Measurements from ENCODE around the gene INAVA.

INAVA gene

GRCh38 chr1:200907611-200908097, 13.0 kb downstream of the INAVA start:
- Histone ChIP-seq H3K4me2 (ENCODE audit: insufficient read depth, low read length) (no peak overlapping the region), H3K4me1 (ENCODE audit: insufficient read depth, low read length) (peaks cover 17% of the 10 kb centered on the region), H3K27me3 (ENCODE audit: insufficient read depth, low read length, poor library complexity) (no peaks in the 10 kb centered on the region), H4K20me1 (ENCODE audit: insufficient read depth, low read length) (no peaks in the 10 kb centered on the region), H3K79me2 (ENCODE audit: insufficient read depth, low read length) (no peaks in the 10 kb centered on the region), H3K27ac (ENCODE audit: low read length) (no peak overlapping the region), H3K9ac (ENCODE audit: low read depth, low read length) (no peak overlapping the region), H3K4me3 (ENCODE audit: low read depth in 1 of 2, low read length in 2 of 2) (no peak overlapping the region), H3K36me3 (ENCODE audit: insufficient read depth, low read length) (no peaks in the 10 kb centered on the region), H3K9me3 (ENCODE audit: insufficient read depth, low read length, severe bottlenecking) (no peaks in the 10 kb centered on the region), H2AFZ (ENCODE audit: low read depth, low read length) (no peak overlapping the region)
- DNase-seq (no peak), ATAC-seq (ENCODE audit: insufficient read depth, low read depth) (no peak)
- no peak for TF ChIP-seq EZH2 (IDR thresholded peaks at IDR 0.05; ENCODE audit: borderline replicate concordance, low read depth, low read length, severe bottlenecking)
- TF ChIP-seq, protein P1, sequence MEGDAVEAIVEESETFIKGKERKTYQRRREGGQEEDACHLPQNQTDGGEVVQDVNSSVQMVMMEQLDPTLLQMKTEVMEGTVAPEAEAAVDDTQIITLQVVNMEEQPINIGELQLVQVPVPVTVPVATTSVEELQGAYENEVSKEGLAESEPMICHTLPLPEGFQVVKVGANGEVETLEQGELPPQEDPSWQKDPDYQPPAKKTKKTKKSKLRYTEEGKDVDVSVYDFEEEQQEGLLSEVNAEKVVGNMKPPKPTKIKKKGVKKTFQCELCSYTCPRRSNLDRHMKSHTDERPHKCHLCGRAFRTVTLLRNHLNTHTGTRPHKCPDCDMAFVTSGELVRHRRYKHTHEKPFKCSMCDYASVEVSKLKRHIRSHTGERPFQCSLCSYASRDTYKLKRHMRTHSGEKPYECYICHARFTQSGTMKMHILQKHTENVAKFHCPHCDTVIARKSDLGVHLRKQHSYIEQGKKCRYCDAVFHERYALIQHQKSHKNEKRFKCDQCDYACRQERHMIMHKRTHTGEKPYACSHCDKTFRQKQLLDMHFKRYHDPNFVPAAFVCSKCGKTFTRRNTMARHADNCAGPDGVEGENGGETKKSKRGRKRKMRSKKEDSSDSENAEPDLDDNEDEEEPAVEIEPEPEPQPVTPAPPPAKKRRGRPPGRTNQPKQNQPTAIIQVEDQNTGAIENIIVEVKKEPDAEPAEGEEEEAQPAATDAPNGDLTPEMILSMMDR (IDR thresholded peaks at IDR 0.05; ENCODE audit: borderline replicate concordance, extremely low read depth, low read length, poor library complexity, severe bottlenecking), result no peak

DNA sequence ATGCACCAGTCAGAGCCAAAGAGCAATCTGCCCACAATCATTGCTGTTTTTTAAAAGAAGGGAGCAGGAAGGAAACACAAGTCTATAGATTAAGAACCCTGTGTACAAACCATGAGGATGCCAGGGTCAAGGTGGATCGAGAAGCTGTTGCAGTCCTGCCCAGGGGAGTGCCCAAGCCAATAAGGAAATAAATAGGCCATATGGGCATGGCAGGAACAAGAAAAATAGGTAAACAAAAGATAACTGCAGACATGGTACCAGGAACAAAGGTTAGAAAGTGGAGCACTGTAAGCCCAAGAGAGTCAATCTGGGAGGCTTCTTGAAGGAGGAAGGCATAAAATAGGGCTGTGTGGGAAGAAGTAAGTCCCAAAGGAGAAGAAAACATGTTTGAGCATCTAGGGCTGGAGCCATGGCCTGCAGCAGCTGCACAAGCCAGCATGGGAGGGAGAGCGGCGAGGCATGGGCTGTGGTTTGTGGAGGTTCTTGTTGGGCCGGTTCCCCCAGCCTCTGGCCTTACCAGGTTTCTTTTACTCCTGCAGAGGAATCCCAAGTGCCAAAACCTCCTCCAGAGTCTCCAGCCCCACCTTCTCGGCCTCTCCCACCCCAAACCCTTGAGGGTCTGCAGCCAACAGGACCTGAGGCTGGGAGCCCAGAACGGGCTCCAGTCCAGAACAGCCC, 13.6 kb downstream of the INAVA start:
- H4K20me1 ChIP-seq (ENCODE audit: insufficient read depth, low read length), result no peaks in the 10 kb centered on the region
- DNase-seq (no peak), ATAC-seq (ENCODE audit: insufficient read depth, low read depth) (no peak)
- no peak overlapping the region for H3K9ac ChIP-seq (ENCODE audit: low read depth, low read length)
- H3K27me3 ChIP-seq (ENCODE audit: insufficient read depth, low read length, poor library complexity), result no peaks in the 10 kb centered on the region
- peaks cover 17% of the 10 kb centered on the region for H3K4me1 ChIP-seq (ENCODE audit: insufficient read depth, low read length)
- TF ChIP-seq, protein P1 (IDR thresholded peaks at IDR 0.05; ENCODE audit: borderline replicate concordance, extremely low read depth, low read length, poor library complexity, severe bottlenecking), result no peak
- no peak for TF ChIP-seq EZH2 (IDR thresholded peaks at IDR 0.05; ENCODE audit: borderline replicate concordance, low read depth, low read length, severe bottlenecking)
- no peak overlapping the region for H3K27ac ChIP-seq (ENCODE audit: low read length)
- no peaks in the 10 kb centered on the region for H3K36me3 ChIP-seq (ENCODE audit: insufficient read depth, low read length)
- H3K9me3 ChIP-seq (ENCODE audit: insufficient read depth, low read length, severe bottlenecking), result no peaks in the 10 kb centered on the region
- H2AFZ ChIP-seq (ENCODE audit: low read depth, low read length), result no peak overlapping the region
- H3K79me2 ChIP-seq (ENCODE audit: insufficient read depth, low read length), result no peaks in the 10 kb centered on the region
- no peak overlapping the region for H3K4me3 ChIP-seq (ENCODE audit: low read depth in 1 of 2, low read length in 2 of 2)
- no peak overlapping the region for H3K4me2 ChIP-seq (ENCODE audit: insufficient read depth, low read length)

GRCh38 chr1:200909071-200909470, 14.4 kb downstream of the INAVA start:
- H3K27ac ChIP-seq (ENCODE audit: low read length), result no peak overlapping the region
- H3K9ac ChIP-seq (ENCODE audit: low read depth, low read length), result no peak overlapping the region
- no peak overlapping the region for H3K4me2 ChIP-seq (ENCODE audit: insufficient read depth, low read length)
- DNase-seq, result no peak
- TF ChIP-seq, protein P1 (IDR thresholded peaks at IDR 0.05; ENCODE audit: borderline replicate concordance, extremely low read depth, low read length, poor library complexity, severe bottlenecking), result no peak
- H3K4me1 ChIP-seq (ENCODE audit: insufficient read depth, low read length), result peaks cover 17% of the 10 kb centered on the region
- ATAC-seq (ENCODE audit: insufficient read depth, low read depth), result no peak
- H3K36me3 ChIP-seq (ENCODE audit: insufficient read depth, low read length), result no peaks in the 10 kb centered on the region
- H3K27me3 ChIP-seq (ENCODE audit: insufficient read depth, low read length, poor library complexity), result no peaks in the 10 kb centered on the region
- no peak overlapping the region for H2AFZ ChIP-seq (ENCODE audit: low read depth, low read length)
- no peak overlapping the region for H3K4me3 ChIP-seq (ENCODE audit: low read depth in 1 of 2, low read length in 2 of 2)
- no peaks in the 10 kb centered on the region for H3K79me2 ChIP-seq (ENCODE audit: insufficient read depth, low read length)
- H3K9me3 ChIP-seq (ENCODE audit: insufficient read depth, low read length, severe bottlenecking), result no peaks in the 10 kb centered on the region
- H4K20me1 ChIP-seq (ENCODE audit: insufficient read depth, low read length), result no peaks in the 10 kb centered on the region

Data from DND-41 (cell line).